Mesendoderm (in vitro differentiated cells): ENCODE data around the gene HMGB4. TPM values are rescaled to one million over a fixed set of nuclear protein-coding genes. Genes with fewer than 3 reads are reported as not detected.

Experiments
- DNase-seq: peaks from one replicate; pipeline ENCODE4 v3.0.0; 2013
- H2AK5ac ChIP-seq: 2 replicates; pipeline ENCODE4 v1.6.1; 2013; ENCODE audit warnings: low read length, inconsistent platforms
- H2BK120ac ChIP-seq: 2 replicates; pipeline ENCODE4 v1.6.1; 2013; ENCODE audit warnings: low read depth, mild to moderate bottlenecking, low read length, moderate library complexity, mixed read lengths
- H2BK15ac ChIP-seq: replicated peaks from 2 replicates; pipeline ENCODE4 v1.6.1; 2013; ENCODE audit warnings: low read depth, mild to moderate bottlenecking, moderate library complexity
- H2BK5ac ChIP-seq: 2 replicates; pipeline ENCODE4 v1.6.1; 2013; ENCODE audit warnings: low read length, inconsistent platforms
- H3K18ac ChIP-seq: 2 replicates; pipeline ENCODE4 v1.6.1; 2013; ENCODE audit warnings: mild to moderate bottlenecking, low read length, mixed read lengths
- H3K23ac ChIP-seq: one replicate; pipeline ENCODE4 v1.6.1; 2013; ENCODE audit warnings: low read length
- H3K27ac ChIP-seq: 2 replicates; pipeline ENCODE4 v1.5.1; 2013; ENCODE audit warnings: low read depth, mild to moderate bottlenecking, inconsistent platforms, low read length, moderate library complexity
- H3K27me3 ChIP-seq: 2 replicates; pipeline ENCODE4 v1.6.1; 2013; ENCODE audit warnings: low read length, control low read depth, mild to moderate bottlenecking, inconsistent platforms; ENCODE audit not compliant: insufficient read depth, poor library complexity
- H3K36me3 ChIP-seq: 2 replicates; pipeline ENCODE4 v1.6.1; 2013; ENCODE audit warnings: low read length, inconsistent platforms; ENCODE audit not compliant: control insufficient read depth, insufficient read depth
- H3K4ac ChIP-seq: one replicate; pipeline ENCODE4 v1.6.1; 2013; ENCODE audit warnings: low read depth, mild to moderate bottlenecking, low read length, moderate library complexity
- H3K4me1 ChIP-seq: 2 replicates; pipeline ENCODE4 v1.6.1; 2013; ENCODE audit warnings: low read depth, low read length, inconsistent platforms; ENCODE audit not compliant: control insufficient read depth
- H3K4me2 ChIP-seq: 2 replicates; pipeline ENCODE4 v1.6.1; 2013; ENCODE audit warnings: low read length
- H3K4me3 ChIP-seq: 2 replicates; pipeline ENCODE4 v1.5.1; 2013; ENCODE audit warnings: mild to moderate bottlenecking, low read length
- H3K56ac ChIP-seq: one replicate; pipeline ENCODE4 v1.6.1; 2013; ENCODE audit warnings: low read length
- H3K79me1 ChIP-seq: 2 replicates; pipeline ENCODE4 v1.6.1; 2013; ENCODE audit warnings: low read length, inconsistent platforms
- H3K79me2 ChIP-seq: 2 replicates; pipeline ENCODE4 v1.6.1; 2013; ENCODE audit warnings: mild to moderate bottlenecking, low read length; ENCODE audit not compliant: control insufficient read depth, insufficient read depth
- H3K9ac ChIP-seq: 2 replicates; pipeline ENCODE4 v1.6.1; 2013; ENCODE audit warnings: low read length, inconsistent platforms
- H4K5ac ChIP-seq: one replicate; pipeline ENCODE4 v1.6.1; 2013; ENCODE audit warnings: low read length
- H4K8ac ChIP-seq: one replicate; pipeline ENCODE4 v1.6.1; 2013; ENCODE audit warnings: low read depth, mild to moderate bottlenecking, control low read depth, low read length, moderate library complexity
- WGBS: extraction: QIAGEN DNeasy Blood & Tissue Kit; methylation state at CpG from one replicate; pipeline ENCODE4 v1.1.7; 2013; ENCODE audit warnings: low lambda C conversion rate, missing lambda C conversion rate; ENCODE audit not compliant: insufficient coverage; ENCODE audit errors: extremely low coverage; 5-methylcytosine and 5-hydroxymethylcytosine counted together
- polyA plus RNA-seq, 2 experiments: library from polyadenylated mRNA; stranded (reverse); fragments of 200-250 nt; gene quantifications; one replicate each; pipeline ENCODE4 v1.2.3, GENCODE V29; 2013

The HMGB4 gene, protein sequence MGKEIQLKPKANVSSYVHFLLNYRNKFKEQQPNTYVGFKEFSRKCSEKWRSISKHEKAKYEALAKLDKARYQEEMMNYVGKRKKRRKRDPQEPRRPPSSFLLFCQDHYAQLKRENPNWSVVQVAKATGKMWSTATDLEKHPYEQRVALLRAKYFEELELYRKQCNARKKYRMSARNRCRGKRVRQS
- polyA plus RNA-seq (2013, experiment 1 of 2) = 0.01 TPM
- polyA plus RNA-seq (2013, experiment 2 of 2) = 0.03 TPM

DNA sequence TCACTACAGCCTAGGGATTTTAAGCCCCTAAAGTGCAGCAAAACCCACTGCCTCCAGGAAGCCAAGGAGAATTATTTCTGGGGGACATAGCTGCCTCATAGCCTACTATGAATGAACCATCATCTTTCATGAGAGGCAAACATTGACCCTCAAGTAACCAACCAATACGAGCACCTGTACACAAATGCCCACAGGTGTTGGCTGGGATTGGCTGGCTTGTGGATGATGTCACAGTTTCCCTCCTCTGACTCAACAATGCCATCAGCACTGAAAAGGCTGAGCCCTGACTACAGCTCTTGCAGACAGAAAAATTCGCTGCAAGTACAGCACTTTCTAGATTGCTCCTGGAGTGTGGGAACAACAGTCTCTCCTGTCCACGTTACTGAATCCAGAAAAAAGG, at the start of gene HMGB4:
TSS of gene HMGB4 (plus strand) at position 301 of the 400 bp plus-strand sequence. CDS start 113 bp downstream, outside the sequence.
- no CpG with 5 or more reads among the region's 3 CpGs for WGBS
- no peak within 1 kb of the TSS for H3K4me2 ChIP-seq

DNA sequence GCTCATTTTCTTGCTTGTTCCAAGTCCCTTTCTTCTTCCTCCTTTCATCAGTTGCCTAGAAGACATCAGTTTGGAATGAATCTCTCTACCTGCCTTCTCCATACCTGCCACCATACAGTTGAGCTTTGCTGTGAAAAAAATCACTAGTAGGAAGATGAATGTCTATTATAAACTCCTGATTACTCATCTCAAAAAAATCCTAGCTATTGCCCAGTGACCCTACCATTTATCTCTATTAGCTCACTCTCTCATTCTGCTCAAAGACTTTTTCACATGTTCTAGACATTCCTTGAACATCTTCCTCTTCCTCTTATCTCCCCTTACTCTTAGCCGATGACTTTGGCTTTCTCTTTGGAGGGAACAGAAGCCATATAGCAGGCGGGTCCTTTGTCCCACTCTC, 49.7 kb upstream of the HMGB4 start:
- H3K9ac ChIP-seq = no peak overlapping the region
- H3K23ac ChIP-seq = no peak overlapping the region
- H2AK5ac ChIP-seq = no peak overlapping the region
- H3K4me3 ChIP-seq = no peak overlapping the region
- H3K4me1 ChIP-seq = no peaks in the 10 kb centered on the region
- H2BK15ac ChIP-seq = no peak overlapping the region
- no CpG with 5 or more reads among the region's 2 CpGs for WGBS
- H2BK120ac ChIP-seq = no peak overlapping the region
- no peak overlapping the region for H3K56ac ChIP-seq
- no peak overlapping the region for H3K4me2 ChIP-seq
- no peak overlapping the region for H3K18ac ChIP-seq
- no peak for DNase-seq
- H3K79me2 ChIP-seq = no peaks in the 10 kb centered on the region
- no peak overlapping the region for H3K4ac ChIP-seq
- H3K36me3 ChIP-seq = no peaks in the 10 kb centered on the region
- H2BK5ac ChIP-seq = no peak overlapping the region
- no peak overlapping the region for H4K8ac ChIP-seq
- no peaks in the 10 kb centered on the region for H3K79me1 ChIP-seq
- H3K27ac ChIP-seq = no peak overlapping the region
- H4K5ac ChIP-seq = no peak overlapping the region
- H3K27me3 ChIP-seq = no peaks in the 10 kb centered on the region

More for the DNA sequence above, at the start of gene HMGB4:
- Histone ChIP-seq H3K79me2 (no peaks in the 10 kb centered on the region), H3K23ac (no peak within 1 kb of the TSS), H4K5ac (no peak within 1 kb of the TSS), H3K56ac (no peak within 1 kb of the TSS), H3K18ac (no peak within 1 kb of the TSS), H2BK15ac (no peak within 1 kb of the TSS), H3K9ac (no peak within 1 kb of the TSS), H3K27me3 (no peaks in the 10 kb centered on the region), H3K4me3 (no peak within 1 kb of the TSS), H2AK5ac (no peak within 1 kb of the TSS), H3K27ac (no peak within 1 kb of the TSS), H2BK5ac (no peak within 1 kb of the TSS), H3K4me1 (peaks cover 10% of the 10 kb centered on the region), H3K79me1 (no peaks in the 10 kb centered on the region), H4K8ac (no peak within 1 kb of the TSS), H3K4ac (no peak within 1 kb of the TSS), H2BK120ac (peak within 1 kb of the TSS; percentile 0), H3K36me3 (no peaks in the 10 kb centered on the region)
- DNase-seq = no peak

DNA sequence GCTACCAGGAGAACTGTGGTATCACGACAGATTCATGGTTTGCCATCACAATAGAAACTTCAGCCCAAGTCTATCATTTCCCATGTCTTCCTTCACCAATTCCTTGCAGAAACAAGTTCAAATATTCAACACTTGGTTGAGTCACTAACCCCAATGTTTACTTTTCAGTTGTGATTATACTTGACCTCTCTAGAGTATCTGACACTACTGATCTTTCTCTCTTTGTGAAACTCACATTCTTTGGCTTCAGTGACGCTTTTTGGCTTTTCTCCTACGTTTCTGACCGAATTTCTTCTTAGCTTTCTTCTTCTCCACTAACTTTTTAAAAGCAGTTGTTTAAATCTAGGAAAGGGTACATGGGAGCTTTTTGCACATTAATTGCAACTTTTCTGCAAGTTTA, 48.8 kb upstream of the HMGB4 start:
- Histone ChIP-seq H2AK5ac (no peak overlapping the region), H3K4me1 (no peaks in the 10 kb centered on the region), H4K8ac (no peak overlapping the region), H2BK15ac (no peak overlapping the region), H3K9ac (no peak overlapping the region), H3K4ac (no peak overlapping the region), H4K5ac (no peak overlapping the region), H3K36me3 (no peaks in the 10 kb centered on the region), H3K18ac (no peak overlapping the region), H3K23ac (no peak overlapping the region), H3K4me3 (no peak overlapping the region), H2BK120ac (no peak overlapping the region), H3K27ac (no peak overlapping the region), H2BK5ac (no peak overlapping the region), H3K27me3 (no peaks in the 10 kb centered on the region), H3K79me2 (no peaks in the 10 kb centered on the region), H3K56ac (no peak overlapping the region), H3K4me2 (no peak overlapping the region), H3K79me1 (no peaks in the 10 kb centered on the region)
- DNase-seq = no peak
- no CpG with 5 or more reads among the region's 4 CpGs for WGBS

DNA sequence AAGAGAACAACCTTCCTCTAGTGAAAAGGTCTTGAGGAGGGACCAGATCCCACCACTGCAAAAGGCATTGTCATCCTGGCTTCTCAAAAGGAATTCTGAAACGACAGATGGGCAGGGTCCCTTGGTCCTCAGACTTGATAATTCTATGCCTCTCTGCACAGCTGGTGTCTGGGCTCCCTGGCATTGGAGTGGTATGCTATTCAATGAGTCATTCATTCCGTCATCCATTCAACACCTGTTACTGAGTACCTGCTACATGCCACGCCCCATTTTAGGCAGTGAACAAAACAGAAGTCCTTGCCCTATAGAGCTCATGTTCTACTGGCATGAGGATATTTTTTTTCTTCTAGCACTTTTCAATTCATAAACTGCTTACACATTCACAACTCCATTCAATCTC, 45.8 kb upstream of the HMGB4 start:
- Histone ChIP-seq H3K56ac (no peak overlapping the region), H3K4me1 (no peaks in the 10 kb centered on the region), H4K5ac (no peak overlapping the region), H2BK120ac (no peak overlapping the region), H3K4me2 (no peak overlapping the region), H3K23ac (no peak overlapping the region), H2BK15ac (no peak overlapping the region), H3K79me1 (no peaks in the 10 kb centered on the region), H3K4me3 (no peak overlapping the region), H3K9ac (no peak overlapping the region), H3K79me2 (no peaks in the 10 kb centered on the region), H3K18ac (no peak overlapping the region), H2BK5ac (no peak overlapping the region), H3K4ac (no peak overlapping the region), H4K8ac (no peak overlapping the region), H3K27me3 (no peaks in the 10 kb centered on the region), H3K27ac (no peak overlapping the region), H2AK5ac (no peak overlapping the region), H3K36me3 (no peaks in the 10 kb centered on the region)
- DNase-seq = peak; percentile 23
- WGBS = no CpG with 5 or more reads among the region's 3 CpGs

DNA sequence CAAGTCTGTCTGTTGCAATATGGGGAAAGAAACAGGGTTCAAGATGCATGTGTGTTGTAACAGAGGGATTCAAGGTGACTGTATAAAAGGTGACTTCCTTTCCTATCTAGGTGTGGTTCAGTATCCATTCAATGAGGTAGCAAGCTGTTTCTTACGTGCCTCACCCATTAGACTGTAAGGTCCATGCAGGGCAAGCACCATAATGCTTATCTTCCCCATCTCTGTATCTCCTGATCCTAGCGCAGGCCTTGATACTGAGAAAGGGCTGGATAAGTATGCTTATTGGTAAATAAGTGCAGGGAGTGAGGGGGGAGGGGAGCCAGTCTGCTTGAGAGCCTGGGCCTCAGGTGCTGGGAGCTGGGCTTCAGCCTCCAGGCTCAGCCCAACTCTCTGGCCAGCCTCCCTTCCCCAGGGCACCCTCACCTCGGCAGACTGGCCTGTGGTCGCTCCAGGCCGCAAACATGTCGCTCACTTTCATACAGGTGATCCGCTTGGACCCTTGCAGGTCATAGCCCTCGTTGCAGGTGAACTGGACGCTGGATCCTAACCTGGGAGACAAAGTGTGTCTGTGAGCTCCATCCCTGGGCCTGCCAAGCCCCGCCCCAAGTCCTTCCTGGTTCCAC, 44.5 kb upstream of the HMGB4 start:
- H3K18ac ChIP-seq = no peak overlapping the region
- H4K5ac ChIP-seq = no peak overlapping the region
- no CpG with 5 or more reads among the region's 10 CpGs for WGBS
- no peak overlapping the region for H3K9ac ChIP-seq
- no peak overlapping the region for H3K23ac ChIP-seq
- H3K27ac ChIP-seq = no peak overlapping the region
- H2BK120ac ChIP-seq = no peak overlapping the region
- H3K36me3 ChIP-seq = no peaks in the 10 kb centered on the region
- H3K4me1 ChIP-seq = no peaks in the 10 kb centered on the region
- no peaks in the 10 kb centered on the region for H3K79me2 ChIP-seq
- H2BK5ac ChIP-seq = no peak overlapping the region
- H3K4me3 ChIP-seq = no peak overlapping the region
- DNase-seq = no peak
- no peak overlapping the region for H4K8ac ChIP-seq
- H3K56ac ChIP-seq = no peak overlapping the region
- no peaks in the 10 kb centered on the region for H3K79me1 ChIP-seq
- H3K4me2 ChIP-seq = no peak overlapping the region
- no peak overlapping the region for H2BK15ac ChIP-seq
- no peak overlapping the region for H2AK5ac ChIP-seq
- no peak overlapping the region for H3K4ac ChIP-seq
- no peaks in the 10 kb centered on the region for H3K27me3 ChIP-seq

DNA sequence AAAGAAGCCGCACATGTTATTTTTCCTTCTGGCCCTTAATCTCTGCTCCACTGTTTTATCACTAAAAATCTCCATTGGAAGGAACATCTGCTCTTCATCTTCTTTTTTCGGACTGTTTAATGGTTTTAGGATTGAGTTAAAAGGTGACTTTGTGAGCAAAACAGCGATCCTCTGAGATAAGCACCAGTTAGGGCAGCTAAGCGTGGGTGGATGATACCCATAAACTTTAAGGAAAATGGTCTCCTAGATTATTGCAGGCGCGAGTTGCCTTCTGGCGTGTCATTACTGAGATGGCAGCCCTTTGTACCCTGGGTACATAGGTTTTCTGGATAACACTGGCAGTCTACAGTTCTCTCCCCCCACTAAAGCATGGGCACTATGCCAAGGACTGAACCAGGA, 44.0 kb upstream of the HMGB4 start:
- DNase-seq = no peak
- Histone ChIP-seq H4K5ac (no peak overlapping the region), H3K79me1 (no peaks in the 10 kb centered on the region), H3K79me2 (no peaks in the 10 kb centered on the region), H2BK15ac (no peak overlapping the region), H2BK120ac (no peak overlapping the region), H3K4ac (no peak overlapping the region), H3K23ac (no peak overlapping the region), H2BK5ac (no peak overlapping the region), H3K36me3 (no peaks in the 10 kb centered on the region), H3K18ac (no peak overlapping the region), H3K4me1 (no peaks in the 10 kb centered on the region), H3K4me2 (no peak overlapping the region), H3K4me3 (no peak overlapping the region), H3K9ac (no peak overlapping the region), H3K56ac (no peak overlapping the region), H3K27ac (no peak overlapping the region), H2AK5ac (no peak overlapping the region), H3K27me3 (no peaks in the 10 kb centered on the region), H4K8ac (no peak overlapping the region)
- no CpG with 5 or more reads among the region's 7 CpGs for WGBS
